GM18951 (cell line): Measurements from ENCODE around the gene MRPS7.
"Not testable (repeated sequence)": the region's sequence is repeated elsewhere in the genome, so short reads cannot be mapped to it uniquely, and the experiment has no call there.

ENCODE experiments used
- POLR2A ChIP-seq: IDR thresholded peaks from 4 replicates; pipeline ENCODE4 v1.6.1; 2011; ENCODE audit warnings: mild to moderate bottlenecking; ENCODE audit not compliant: insufficient read length, insufficient read depth; ENCODE audit errors: extremely low read depth
- in situ Hi-C: fragments of 300-500 bp; cut with MboI; formaldehyde crosslinking; loops from one replicate; pipeline ENCODE4 v1.12.0; 2022; ENCODE audit warnings: low sequenced_read_pairs, mixed read lengths, inconsistent platforms; ENCODE audit not compliant: unreplicated experiment

The MRPS7 gene

DNA sequence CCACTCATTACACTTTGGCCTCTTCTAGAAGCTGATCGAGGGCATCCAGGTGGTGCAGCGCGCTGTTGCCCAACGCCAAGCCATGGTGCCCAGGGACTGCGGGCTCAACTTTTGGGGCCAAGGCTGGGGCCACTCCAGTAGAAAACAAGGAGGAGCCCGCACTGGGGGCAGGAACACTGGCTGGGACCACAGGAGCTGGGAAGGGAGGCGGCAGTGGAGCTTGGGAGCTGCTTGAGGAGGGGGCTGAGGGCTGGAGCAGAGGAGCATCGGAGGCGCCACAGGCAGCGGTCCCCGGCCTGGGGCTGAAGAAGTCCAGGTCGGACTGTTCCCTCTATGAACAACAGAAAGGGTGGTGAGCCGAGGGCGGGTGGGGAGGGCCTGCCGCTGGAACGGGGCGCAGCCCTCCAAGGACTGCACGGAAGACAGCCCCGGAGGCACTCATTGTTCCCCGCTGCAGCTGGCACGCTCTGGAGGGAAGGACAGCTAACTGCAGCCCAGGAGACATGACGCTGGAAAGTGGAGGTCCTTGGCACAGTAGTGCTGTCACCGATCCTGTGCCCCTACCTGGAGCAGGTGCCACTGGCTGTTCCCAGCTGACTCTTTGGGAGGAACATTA is 21.8 kb upstream of the MRPS7 start:
- TF ChIP-seq POLR2A, result no peak
- in situ Hi-C loops, result no loop called here

DNA sequence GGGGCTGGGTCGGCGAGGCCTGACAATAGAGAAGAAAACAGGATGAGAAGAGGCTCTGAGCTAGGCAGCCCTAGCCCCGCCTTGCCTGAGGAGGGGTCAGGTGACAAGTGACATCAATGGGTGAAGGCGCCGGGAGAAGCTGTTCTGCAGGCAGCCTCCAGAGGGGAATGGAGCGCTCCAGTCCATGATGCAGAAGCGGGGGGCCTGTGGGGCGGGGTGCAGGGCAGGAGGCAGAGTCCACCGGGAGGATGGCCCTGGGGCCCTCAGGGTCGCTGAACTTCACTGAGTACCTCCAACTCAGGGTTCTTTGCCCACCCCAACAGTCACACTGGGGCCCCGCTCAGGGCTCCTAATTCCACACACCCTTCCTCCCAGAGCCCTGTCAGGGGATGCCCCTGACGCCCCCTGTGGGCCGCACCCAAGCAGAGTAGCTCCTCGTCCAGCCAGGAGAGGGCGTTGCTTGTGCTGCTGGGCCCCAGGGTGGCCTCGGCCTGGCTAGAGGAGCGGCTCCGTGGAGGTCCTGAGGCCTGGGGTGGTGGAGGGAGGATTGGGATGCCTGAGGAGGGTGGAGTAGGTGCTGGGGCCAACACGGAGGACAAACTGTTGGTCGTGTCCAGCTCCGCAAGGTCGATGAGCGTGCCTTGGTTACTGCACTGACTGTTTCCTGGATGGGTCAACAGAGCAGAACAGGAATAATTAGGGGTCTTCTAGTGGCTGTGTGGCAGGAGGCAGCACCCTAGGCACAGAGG is 21.1 kb upstream of the MRPS7 start:
- in situ Hi-C loops, result no loop called here
- no peak for TF ChIP-seq POLR2A

DNA sequence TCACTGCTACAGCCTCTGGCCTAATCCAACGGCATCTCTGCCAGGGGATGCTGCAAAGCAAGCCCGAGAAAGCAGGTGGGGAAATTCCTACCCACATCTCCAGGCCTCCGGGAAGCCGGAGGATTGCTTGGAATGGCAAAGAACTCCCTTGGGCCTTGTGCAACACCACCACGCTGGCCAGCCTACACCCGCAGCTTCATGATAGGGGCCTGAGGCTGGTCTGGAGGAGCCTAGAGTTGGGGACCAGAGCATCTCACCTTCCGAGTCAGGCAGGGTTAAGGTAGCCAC is 20.6 kb upstream of the MRPS7 start:
- in situ Hi-C loops, result no loop called here
- TF ChIP-seq POLR2A, result no peak

DNA sequence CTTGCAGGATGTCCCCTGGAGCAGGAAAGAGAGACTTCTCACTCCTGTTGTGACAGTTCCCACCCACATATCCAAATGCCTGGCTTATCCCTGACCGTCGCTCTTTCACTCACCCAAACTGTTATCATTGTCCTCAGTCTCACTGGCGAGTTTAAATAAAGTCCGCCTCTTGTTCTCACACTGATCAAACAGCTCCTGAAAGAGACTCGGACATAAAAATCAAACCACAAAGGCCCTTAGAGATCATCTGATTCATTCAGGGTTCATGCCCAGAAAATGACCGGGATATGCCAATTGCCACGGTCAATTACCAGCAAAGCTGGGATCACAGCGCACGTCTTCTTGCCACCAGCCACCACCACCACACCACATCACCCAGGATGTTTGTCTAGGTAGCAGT is 20.2 kb upstream of the MRPS7 start:
- no peak for TF ChIP-seq POLR2A
- in situ Hi-C loops, result no loop called here

DNA sequence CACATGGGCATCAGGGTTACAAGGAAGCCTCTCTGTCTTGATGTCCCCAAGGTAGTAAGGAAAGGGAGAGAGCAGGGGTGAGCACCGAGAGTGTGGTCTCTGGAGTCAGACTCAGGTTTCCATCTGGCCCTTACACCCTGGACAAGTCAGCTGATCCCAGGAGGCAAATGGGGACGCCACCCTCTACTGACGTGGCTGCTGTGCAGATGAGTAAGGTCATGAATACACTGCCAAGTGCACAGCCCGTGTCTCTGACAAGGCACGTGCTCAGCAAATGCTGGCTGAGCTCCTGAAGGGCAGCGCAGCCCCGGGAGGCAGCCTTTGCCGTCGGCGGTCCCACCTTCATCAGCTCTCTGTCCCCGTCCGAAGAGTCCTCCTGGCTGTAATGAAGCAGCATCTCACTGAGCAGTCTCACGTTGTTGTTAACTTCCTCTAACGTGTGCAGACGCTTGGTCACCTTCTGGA is 19.7 kb upstream of the MRPS7 start:
- in situ Hi-C loops, result no loop called here
- no peak for TF ChIP-seq POLR2A

DNA sequence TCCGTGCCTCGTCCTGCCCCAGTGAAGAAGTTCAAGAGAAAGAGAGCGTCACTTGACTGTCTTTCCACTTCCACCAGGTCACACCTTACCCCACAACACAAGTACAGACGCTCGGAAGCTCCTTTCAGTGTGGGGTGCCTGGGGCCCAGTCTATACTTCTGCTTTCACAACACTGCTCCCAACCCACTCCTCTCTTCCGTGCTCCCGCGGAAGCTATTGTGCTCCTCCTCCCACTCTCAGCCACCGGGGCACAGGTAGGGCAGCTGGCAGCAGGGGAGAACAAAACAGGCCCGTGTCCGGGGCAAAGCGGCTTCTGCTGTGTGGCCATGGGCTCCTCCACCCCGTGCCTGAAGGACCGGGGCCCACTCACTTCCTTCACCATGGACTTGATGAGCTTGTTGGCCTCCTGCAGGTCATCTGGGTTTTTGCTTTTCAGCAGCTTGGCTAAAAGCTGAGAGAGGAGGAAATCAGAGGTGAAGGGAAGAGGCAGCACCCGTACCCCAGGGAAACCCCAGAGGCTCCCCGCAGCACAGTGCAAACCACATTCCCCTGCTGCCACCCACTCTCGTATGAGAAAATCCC is 19.1 kb upstream of the MRPS7 start:
- in situ Hi-C loops, result no loop called here
- no peak for TF ChIP-seq POLR2A

DNA sequence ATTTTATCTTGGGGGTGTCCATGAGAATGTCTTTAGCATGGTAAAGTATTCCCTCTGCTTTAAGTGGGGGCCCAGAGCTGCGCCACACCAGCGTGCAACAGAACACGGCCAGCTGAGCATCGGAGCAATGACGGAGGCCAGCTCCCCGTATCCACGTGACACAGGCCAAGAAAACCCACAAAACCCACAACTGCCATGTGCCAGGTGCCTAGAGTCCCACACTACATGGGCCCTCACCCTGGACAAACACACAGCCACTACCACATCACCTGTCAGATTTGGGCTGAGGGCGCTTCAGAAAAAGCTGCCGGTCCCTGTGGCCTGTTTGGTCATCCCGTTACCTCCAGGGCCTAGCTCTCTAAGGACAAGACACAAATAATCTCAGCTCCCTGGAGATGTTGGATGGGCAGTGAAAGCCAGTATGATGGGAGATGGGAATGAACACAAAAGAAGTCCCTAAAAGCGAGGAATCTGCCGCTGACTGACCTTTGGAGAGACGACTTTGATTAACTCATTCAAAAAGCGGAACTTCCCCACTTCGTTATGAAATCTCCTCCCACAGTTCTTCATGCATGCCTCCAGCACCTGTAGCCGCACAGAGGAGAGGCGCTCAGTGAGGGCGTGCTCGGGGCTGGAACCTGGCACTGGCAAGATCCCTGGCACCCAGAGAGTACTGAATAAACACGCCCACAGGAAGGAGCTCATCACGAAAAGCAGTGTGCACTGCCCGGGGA is 17.4 kb upstream of the MRPS7 start:
- TF ChIP-seq POLR2A, result no peak
- in situ Hi-C loops, result no loop called here

DNA sequence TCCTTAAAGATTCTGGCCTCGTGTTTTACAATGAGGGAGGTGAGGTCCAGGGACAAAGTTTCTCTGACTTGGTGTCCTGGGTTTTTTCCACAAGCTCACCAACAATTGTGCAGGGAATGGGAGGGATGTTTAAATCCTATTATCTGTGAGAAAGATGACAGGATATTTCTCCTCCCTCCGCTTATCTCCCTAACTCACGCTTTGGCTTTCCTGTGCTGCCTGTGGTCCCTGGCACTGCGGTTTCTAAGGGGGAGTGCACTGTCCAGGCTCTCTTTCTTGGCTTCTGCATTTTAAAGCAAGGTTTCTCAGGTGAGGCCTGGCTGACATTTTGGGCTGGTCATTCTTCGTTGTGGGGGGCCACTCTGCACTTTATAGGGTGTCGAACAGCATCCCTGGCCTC is 16.7 kb upstream of the MRPS7 start:
- TF ChIP-seq POLR2A, result no peak
- in situ Hi-C loops, result no loop called here

DNA sequence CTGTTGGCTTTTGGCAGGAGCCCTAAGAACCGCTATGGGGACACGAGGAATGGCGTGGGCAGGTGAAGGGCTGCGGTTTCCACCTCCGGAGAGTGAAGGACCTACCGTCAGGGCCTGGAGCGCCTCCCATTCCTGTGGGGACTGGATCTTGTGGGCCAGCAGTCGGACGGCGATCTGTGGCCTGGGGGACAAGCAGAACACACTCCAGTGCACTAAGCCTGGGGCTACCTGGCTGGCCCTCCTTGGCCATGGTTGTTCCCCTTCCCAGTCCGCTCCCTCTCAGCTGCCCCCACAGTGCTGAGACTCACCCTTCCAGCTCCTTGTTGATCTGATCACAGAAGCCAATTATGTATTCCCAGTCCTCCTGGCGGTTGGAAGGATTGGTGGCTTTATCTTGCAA is 15.3 kb upstream of the MRPS7 start:
- TF ChIP-seq POLR2A, result no peak
- in situ Hi-C loops, result no loop called here

DNA sequence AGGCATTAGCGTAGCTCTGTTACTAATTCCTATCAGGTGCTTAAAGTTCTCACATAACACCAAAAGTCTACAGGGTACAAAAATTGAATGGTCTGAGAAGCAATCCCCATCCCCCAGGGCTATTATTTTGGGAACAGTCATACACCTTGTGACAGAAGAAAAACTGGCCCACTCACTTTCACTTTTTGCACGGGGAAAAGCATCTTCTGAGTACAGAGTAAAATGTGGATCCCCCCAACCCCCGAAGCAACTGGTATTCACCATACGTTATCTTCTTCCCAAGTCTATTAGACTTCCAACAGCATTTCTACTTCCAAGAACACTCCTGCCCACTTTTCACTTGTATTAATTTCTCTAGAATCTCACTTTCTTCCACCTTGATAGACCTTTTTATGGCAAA is 12.1 kb upstream of the MRPS7 start:
- in situ Hi-C loops, result no loop called here
- no peak for TF ChIP-seq POLR2A

DNA sequence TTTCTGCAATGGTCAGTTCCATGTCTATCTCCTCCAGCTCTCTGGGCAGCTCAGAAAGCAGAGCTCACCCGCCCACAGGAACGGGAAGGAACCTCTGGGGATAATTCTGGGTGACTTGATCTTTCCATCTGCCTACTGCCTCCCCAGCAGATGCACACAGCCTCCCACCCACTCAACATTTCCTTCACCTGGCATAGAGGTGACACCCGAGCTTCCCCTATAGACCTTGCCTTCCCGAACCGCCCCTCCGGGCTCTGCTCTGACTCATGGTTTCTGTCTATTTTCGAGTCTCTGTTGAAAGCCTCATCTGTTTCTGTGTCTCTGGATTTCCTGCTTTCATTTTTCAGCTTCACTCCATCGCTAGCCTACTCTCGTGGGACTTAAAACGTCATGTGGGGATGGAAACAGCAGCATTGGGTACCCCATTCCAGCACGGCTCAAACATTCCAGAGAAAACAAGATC is 11.6 kb upstream of the MRPS7 start:
- TF ChIP-seq POLR2A, result no peak
- in situ Hi-C loops, result no loop called here

DNA sequence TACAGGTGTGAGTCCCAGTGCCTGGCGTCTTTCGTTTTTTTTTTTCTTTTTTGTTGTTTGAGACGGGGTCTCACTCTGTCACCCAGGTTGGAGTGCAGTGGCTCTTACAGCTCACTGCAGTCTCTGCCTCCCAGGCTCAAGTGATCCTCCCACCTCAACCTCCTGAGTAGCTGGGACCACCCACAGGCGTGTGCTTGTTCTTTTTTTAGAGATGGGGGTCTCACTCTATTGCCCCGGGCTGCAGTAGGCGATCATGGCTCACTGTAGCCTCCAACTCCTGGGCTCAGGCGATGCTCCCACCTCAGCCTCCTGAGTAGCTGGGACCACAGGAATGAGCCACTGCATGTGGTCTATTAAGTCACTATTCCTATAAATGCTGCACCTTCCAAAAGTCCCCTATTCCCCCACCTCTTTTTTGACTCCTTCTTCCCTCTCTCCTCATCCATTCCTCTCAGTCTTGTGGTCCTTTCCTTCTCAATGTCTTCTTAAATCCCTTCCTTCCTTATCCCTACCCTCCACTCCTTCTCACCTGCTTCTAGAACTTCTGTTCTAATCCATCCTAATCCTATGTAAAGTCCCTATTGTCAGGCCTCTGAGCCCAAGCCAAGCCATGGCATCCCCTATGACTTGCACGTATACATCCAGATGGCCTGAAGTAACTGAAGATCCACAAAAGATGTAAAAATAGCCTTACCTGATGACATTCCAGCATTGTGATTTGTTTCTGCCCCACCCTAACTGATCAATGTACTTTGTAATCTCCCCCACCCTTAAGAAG is 9.5 kb upstream of the MRPS7 start:
- TF ChIP-seq POLR2A, result no peak
- in situ Hi-C loops, result no loop called here

DNA sequence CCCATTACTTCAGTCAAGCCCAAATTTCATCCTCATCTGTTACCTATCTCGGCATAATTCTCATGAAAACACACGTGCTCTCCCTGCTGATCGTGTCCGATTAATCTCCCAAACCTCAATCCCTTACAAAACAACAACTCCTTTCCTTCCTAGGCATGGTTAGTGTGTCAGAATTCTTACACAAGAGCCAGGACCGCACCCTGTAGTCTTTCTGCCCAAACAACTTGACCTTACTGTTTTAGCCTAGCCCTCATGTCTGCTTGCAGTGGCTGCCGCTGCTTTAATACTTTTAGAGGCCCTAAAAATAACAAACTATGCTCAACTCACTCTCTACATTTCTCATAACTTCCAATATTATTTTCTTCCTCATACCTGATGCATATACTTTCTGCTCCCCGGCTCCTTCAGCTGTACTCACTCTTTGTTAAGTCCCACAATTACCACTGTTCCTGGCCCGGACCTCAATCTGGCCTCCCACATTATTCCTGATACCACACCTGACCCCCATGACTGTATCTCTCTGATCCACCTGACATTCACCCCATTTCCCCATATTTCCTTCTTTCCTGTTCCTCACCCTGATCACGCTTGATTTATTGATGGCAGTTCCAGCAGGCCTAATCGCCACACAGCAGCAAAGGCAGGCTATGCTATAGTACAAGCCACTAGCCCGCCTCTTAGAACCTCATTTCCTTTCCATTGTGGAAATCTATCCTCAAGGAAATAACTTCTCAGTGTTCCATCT is 5.6 kb upstream of the MRPS7 start:
- in situ Hi-C loops, result not testable (repeated sequence)

DNA sequence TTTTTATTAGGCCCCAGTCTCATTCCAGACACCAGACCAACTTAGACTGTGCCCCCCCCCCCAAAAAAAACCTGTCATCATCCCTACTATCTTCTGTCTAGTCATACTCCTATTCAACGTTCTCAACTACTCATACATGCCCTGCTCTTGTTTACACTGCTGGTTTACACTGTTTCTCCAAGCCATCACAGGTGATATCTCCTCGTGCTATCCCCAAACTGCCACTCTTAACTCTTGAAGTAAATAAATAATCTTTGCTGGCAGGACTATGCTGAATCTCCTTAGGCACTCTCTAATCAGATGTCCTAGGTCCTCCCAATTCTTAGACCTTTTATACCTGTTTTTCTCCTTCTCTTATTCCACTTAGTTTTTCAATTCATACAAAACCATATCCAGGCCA is 4.5 kb upstream of the MRPS7 start:
- in situ Hi-C loops, result not testable (repeated sequence)
